SH-SY5Y (cell line): ENCODE measurements around the gene LRRC74A.

Experiments
- GATA2 ChIP-seq: IDR thresholded peaks from 2 replicates; pipeline ENCODE4 v1.6.1; 2011; ENCODE audit warnings: mild to moderate bottlenecking, low read depth, low read length
- GATA3 ChIP-seq: IDR thresholded peaks from 2 replicates; pipeline ENCODE4 v1.6.1; 2011; ENCODE audit warnings: low read depth, mild to moderate bottlenecking, low read length, moderate library complexity

DNA sequence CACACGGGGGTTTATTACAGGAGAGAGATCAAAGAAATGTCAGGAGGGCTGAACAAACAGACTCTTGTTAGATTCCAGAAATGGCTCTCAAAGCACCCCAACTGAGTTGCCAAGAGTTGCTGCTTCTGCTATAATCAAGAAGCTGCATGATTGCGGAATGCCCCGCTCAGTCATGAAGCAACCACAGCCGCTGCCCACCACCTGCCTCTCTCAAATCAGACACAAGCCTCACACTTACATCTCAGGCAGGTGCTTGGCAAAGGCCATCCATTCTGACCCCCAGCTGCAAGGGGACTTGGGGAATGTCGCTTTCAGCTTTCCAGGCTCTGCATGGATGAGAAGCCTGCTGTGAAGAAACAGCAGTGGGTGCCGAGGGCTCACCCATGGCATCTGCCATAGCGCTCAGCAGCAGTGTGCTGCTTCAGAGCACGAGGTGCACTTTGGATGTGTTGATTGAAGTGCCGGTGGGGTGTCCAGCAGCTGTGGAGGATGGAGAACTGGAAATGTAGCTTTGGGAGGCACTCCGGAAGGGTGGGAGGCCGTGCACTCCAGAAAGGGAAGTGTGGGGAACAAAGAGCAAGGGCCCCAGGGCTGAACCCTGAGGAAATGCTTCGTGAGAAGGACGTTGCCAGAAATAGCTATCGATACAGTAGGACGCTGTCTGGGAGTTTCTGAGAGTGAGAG, 37.7 kb downstream of the LRRC74A start:
- TF ChIP-seq GATA2 (no peak), GATA3 (no peak)
